IMR-90 (cell line): Measurements from ENCODE around the gene RBMS3. TPM values are rescaled to one million over a fixed set of nuclear protein-coding genes. Genes with fewer than 3 reads are reported as not detected.
A peak's percentile ranks its signal among the peaks of the same experiment; 100 is the strongest.

Experiments
- ATAC-seq: fragments of 200-7000 bp; cut with Tn5 transposase; 2 replicates; pipeline ENCODE4 v1.9.1; 2020; ENCODE audit warnings: low read depth, mild to moderate bottlenecking, moderate library complexity
- BruUV-seq: library from RNA; stranded (reverse); fragments of 400-500 nt; replicated peaks from 2 replicates; lab custom pipeline; 2021; lab: Mats Ljungman, UMichigan
- CTCF ChIA-PET: fragments of 300-600 bp; formaldehyde crosslinking; extraction: SDS; loops from one replicate; lab custom pipeline; 2021; ENCODE audit warnings: antibody characterized with exemption; lab: Yijun Ruan, JAX
- POLR2A ChIA-PET: fragments of 300-600 bp; sonication (Branson Sonifier 250); formaldehyde crosslinking; loops from one replicate; lab custom pipeline; 2022; ENCODE audit warnings: antibody characterized with exemption; ENCODE audit not compliant: unreplicated experiment; lab: Charles Lee
- DNase-seq: peaks from one replicate; pipeline ENCODE4 v3.0.0; 2013
- H2AFZ ChIP-seq: replicated peaks from 2 replicates; pipeline ENCODE3; 2013; ENCODE audit warnings: low read length, mild to moderate bottlenecking; ENCODE audit not compliant: poor library complexity
- H2AK5ac ChIP-seq: 2 replicates; pipeline ENCODE4 v1.6.1; 2013; ENCODE audit warnings: low read depth, low read length, inconsistent platforms
- H2AK9ac ChIP-seq: replicated peaks from 2 replicates; pipeline ENCODE3; 2013; ENCODE audit warnings: mild to moderate bottlenecking, low read depth, low read length, moderate library complexity; ENCODE audit not compliant: poor library complexity
- H2BK120ac ChIP-seq: 2 replicates; pipeline ENCODE4 v1.6.1; 2013; ENCODE audit warnings: low read depth, low read length, inconsistent platforms
- H2BK15ac ChIP-seq: 3 replicates; pipeline ENCODE4 v1.6.1; 2013; ENCODE audit warnings: low read depth, low read length, inconsistent platforms
- H2BK20ac ChIP-seq: 2 replicates; pipeline ENCODE4 v1.6.1; 2013; ENCODE audit warnings: low read depth, mild to moderate bottlenecking, inconsistent platforms, low read length, moderate library complexity
- H2BK5ac ChIP-seq: 2 replicates; pipeline ENCODE4 v1.6.1; 2013; ENCODE audit warnings: mild to moderate bottlenecking, low read depth, low read length, inconsistent platforms; ENCODE audit not compliant: poor library complexity, severe bottlenecking
- H3K14ac ChIP-seq: replicated peaks from 2 replicates; pipeline ENCODE4 v1.6.1; 2013; ENCODE audit warnings: low read depth, low read length, inconsistent platforms
- H3K18ac ChIP-seq: 2 replicates; pipeline ENCODE4 v1.6.1; 2013; ENCODE audit warnings: low read depth, low read length, control low read depth
- H3K23ac ChIP-seq: 2 replicates; pipeline ENCODE4 v1.6.1; 2013; ENCODE audit warnings: low read depth, low read length, inconsistent platforms
- H3K27ac ChIP-seq: 2 replicates; pipeline ENCODE4 v1.5.1; 2013; ENCODE audit warnings: mild to moderate bottlenecking, control low read depth, low read length; ENCODE audit not compliant: insufficient read depth
- H3K27me3 ChIP-seq: 2 replicates; pipeline ENCODE4 v1.6.1; 2013; ENCODE audit warnings: low read length; ENCODE audit not compliant: control insufficient read depth, insufficient read depth
- H3K36me3 ChIP-seq: 2 replicates; pipeline ENCODE4 v1.6.1; 2013; ENCODE audit warnings: low read length, mixed read lengths; ENCODE audit not compliant: control insufficient read depth, insufficient read depth
- H3K4ac ChIP-seq: 2 replicates; pipeline ENCODE4 v1.6.1; 2013; ENCODE audit warnings: low read depth, low read length, inconsistent platforms
- H3K4me1 ChIP-seq: 2 replicates; pipeline ENCODE4 v1.6.1; 2013; ENCODE audit warnings: low read length, mixed read lengths; ENCODE audit not compliant: control insufficient read depth, insufficient read depth
- H3K4me2 ChIP-seq: 2 replicates; pipeline ENCODE4 v1.6.1; 2013; ENCODE audit warnings: low read depth, mild to moderate bottlenecking, control low read depth, low read length, moderate library complexity
- H3K4me3 ChIP-seq: 2 replicates; pipeline ENCODE4 v1.5.1; 2013; ENCODE audit warnings: low read depth, mild to moderate bottlenecking, control low read depth, low read length, moderate library complexity; ENCODE audit not compliant: insufficient read depth
- H3K56ac ChIP-seq: 2 replicates; pipeline ENCODE4 v1.6.1; 2013; ENCODE audit warnings: low read length, inconsistent platforms; ENCODE audit not compliant: insufficient read depth; ENCODE audit errors: extremely low read depth
- H3K79me1 ChIP-seq, 2 experiments: 2 replicates each; pipeline ENCODE4 v1.6.1; 2013; ENCODE audit warnings: low read length in 2 of 2, inconsistent platforms in 1 of 2, low read depth in 1 of 2
- H3K9ac ChIP-seq: 2 replicates; pipeline ENCODE4 v1.6.1; 2013; ENCODE audit warnings: low read depth, low read length, control low read depth
- H3K9me1 ChIP-seq: 2 replicates; pipeline ENCODE4 v1.6.1; 2013; ENCODE audit warnings: low read length, inconsistent platforms; ENCODE audit not compliant: insufficient read depth
- H3K9me3 ChIP-seq: 2 replicates; pipeline ENCODE4 v1.6.1; 2013; ENCODE audit warnings: low read length; ENCODE audit not compliant: control insufficient read depth, insufficient read depth
- H4K20me1 ChIP-seq: 2 replicates; pipeline ENCODE4 v1.6.1; 2013; ENCODE audit warnings: low read length, inconsistent platforms; ENCODE audit not compliant: insufficient read depth
- H4K5ac ChIP-seq: 2 replicates; pipeline ENCODE4 v1.6.1; 2013; ENCODE audit warnings: mild to moderate bottlenecking, low read depth, low read length, control low read depth
- H4K8ac ChIP-seq, 2 experiments: 2 replicates each; pipeline ENCODE4 v1.6.1; 2013; ENCODE audit warnings: low read depth in 2 of 2, low read length in 2 of 2, control low read depth in 1 of 2, inconsistent platforms in 1 of 2
- H4K91ac ChIP-seq: 2 replicates; pipeline ENCODE4 v1.6.1; 2013; ENCODE audit warnings: low read depth, low read length, inconsistent platforms; ENCODE audit not compliant: insufficient read depth
- MXI1 ChIP-seq: IDR thresholded peaks from 2 replicates; pipeline ENCODE4 v1.6.1; 2012; ENCODE audit warnings: low read depth, mild to moderate bottlenecking, low read length, moderate library complexity, borderline replicate concordance
- NFE2L2 ChIP-seq: fragments of 150-350 bp; IDR thresholded peaks from 2 replicates; pipeline ENCODE4 v1.6.1; 2016; ENCODE audit warnings: low read depth, mild to moderate bottlenecking, low read length
- RAD21 ChIP-seq: IDR thresholded peaks from 2 replicates; pipeline ENCODE4 v1.6.1; 2012; ENCODE audit warnings: low read length, improper control_type of control experiment
- RFX5 ChIP-seq: IDR thresholded peaks from 2 replicates; pipeline ENCODE4 v1.8.0; 2012; ENCODE audit warnings: low read depth, mild to moderate bottlenecking, low read length, moderate library complexity
- WGBS, 2 experiments: methylation state at CpG; one replicate each; pipeline versions ENCODE4 v1.1.5 to v1.1.7; 2013; ENCODE audit warnings: missing lambda C conversion rate in 2 of 2; ENCODE audit not compliant: insufficient read length in 1 of 2; ENCODE audit errors: extremely low coverage in 2 of 2; 5-methylcytosine and 5-hydroxymethylcytosine counted together
- dilution Hi-C: fragments of 300-500 bp; cut with HindIII; formaldehyde crosslinking; loops from one replicate; pipeline ENCODE4 v1.14.3; 2018; ENCODE audit warnings: low sequenced_read_pairs; ENCODE audit not compliant: unreplicated experiment
- in situ Hi-C: fragments of 300-500 bp; cut with MboI; formaldehyde crosslinking; loops from 3 replicates; pipeline ENCODE4 v1.14.3; 2019; ENCODE audit warnings: low sequenced_read_pairs, inconsistent platforms, mixed read lengths
- intact Hi-C: fragments of 100-400 bp; cut with micrococcal nuclease; formaldehyde crosslinking; loops from 2 replicates; pipeline ENCODE4 v1.10.0; 2022
- polyA plus RNA-seq, 3 experiments: library from polyadenylated mRNA; depleted of rRNA; stranded (reverse); fragments of >200 nt; gene quantifications; 2 replicates each; pipeline ENCODE4 v1.2.3, GENCODE V29; 2012; ENCODE audit warnings: low replicate concordance in 1 of 3
- total RNA-seq: library from RNA; depleted of rRNA; stranded (reverse); fragments of >200 nt; gene quantifications from 2 replicates; pipeline ENCODE4 v1.2.3, GENCODE V29; 2012
- TF ChIP-seq, protein P1 (sequence below): fragments of 150-350 bp; IDR thresholded peaks from 2 replicates; pipeline ENCODE4 v1.6.1; 2016; ENCODE audit warnings: low read depth, mild to moderate bottlenecking, low read length, moderate library complexity, borderline replicate concordance
- TF ChIP-seq, protein P2 (sequence below): fragments of 150-350 bp; IDR thresholded peaks from 2 replicates; pipeline ENCODE4 v1.6.1; 2017; ENCODE audit warnings: mild to moderate bottlenecking, antibody characterized with exemption, low read length, low read depth

The RBMS3 gene
- total and polyA plus RNA-seq, 2 of the 4 experiments (the other 2 are of a cell fraction) = 15.2 to 127 TPM

DNA sequence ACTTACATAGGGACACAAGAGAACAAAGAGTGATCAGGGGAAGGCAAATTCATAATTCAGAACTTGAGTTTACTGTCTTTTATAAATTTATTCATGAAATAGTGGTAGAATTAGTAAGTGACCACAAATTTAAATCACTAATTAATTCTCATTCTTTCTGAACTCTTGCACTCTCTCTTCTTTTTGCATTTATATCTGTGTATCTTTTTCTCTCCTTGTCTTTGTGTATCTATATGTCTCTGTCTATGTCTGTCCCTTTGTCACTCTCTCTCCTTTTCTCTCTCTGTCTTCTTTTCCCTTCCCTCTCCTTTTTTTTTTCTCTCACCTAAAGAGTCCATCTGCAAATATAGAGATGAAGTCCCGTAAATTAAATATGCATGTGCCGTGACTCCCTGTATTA, 31.5 kb downstream of the RBMS3 start:
- H3K4me2 ChIP-seq = peak overlapping the region; percentile 63; the same call in 1 of the 2 replicates
- BruUV-seq = no TSS peak

More for the DNA sequence above, 31.5 kb downstream of the RBMS3 start:
- TF ChIP-seq, protein P1, sequence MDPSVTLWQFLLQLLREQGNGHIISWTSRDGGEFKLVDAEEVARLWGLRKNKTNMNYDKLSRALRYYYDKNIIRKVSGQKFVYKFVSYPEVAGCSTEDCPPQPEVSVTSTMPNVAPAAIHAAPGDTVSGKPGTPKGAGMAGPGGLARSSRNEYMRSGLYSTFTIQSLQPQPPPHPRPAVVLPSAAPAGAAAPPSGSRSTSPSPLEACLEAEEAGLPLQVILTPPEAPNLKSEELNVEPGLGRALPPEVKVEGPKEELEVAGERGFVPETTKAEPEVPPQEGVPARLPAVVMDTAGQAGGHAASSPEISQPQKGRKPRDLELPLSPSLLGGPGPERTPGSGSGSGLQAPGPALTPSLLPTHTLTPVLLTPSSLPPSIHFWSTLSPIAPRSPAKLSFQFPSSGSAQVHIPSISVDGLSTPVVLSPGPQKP = no peak
- TF ChIP-seq, protein P2, sequence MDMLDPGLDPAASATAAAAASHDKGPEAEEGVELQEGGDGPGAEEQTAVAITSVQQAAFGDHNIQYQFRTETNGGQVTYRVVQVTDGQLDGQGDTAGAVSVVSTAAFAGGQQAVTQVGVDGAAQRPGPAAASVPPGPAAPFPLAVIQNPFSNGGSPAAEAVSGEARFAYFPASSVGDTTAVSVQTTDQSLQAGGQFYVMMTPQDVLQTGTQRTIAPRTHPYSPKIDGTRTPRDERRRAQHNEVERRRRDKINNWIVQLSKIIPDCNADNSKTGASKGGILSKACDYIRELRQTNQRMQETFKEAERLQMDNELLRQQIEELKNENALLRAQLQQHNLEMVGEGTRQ = no peak
- TF ChIP-seq RAD21 = no peak
- TF ChIP-seq RFX5 = no peak
- TF ChIP-seq NFE2L2 = no peak
- TF ChIP-seq MXI1 = no peak
- Histone ChIP-seq H3K27ac (no peak overlapping the region; the same call in 1 of the 2 replicates), H3K23ac (peak overlapping the region; percentile 43; the same call in 1 of the 2 replicates), H3K79me1 (peaks cover 35 to 60% of the 10 kb centered on the region in 2 experiments), H3K56ac (no peak overlapping the region), H3K4me3 (no peak overlapping the region), H3K18ac (peak overlapping the region; percentile 34), H3K36me3 (no peaks in the 10 kb centered on the region), H2AK5ac (no peak overlapping the region), H4K8ac (no peak overlapping the region), H2BK20ac (no peak overlapping the region), H3K27me3 (no peaks in the 10 kb centered on the region), H3K9ac (no peak overlapping the region), H3K4me1 (peaks cover 10% of the 10 kb centered on the region), H2BK120ac (no peak overlapping the region), H2AFZ (no peak overlapping the region), H3K9me1 (peaks cover 12% of the 10 kb centered on the region), H2AK9ac (no peak overlapping the region), H2BK15ac (no peak overlapping the region), H4K5ac (peak overlapping the region; percentile 75), H4K20me1 (peaks cover 17% of the 10 kb centered on the region), H3K14ac (no peak overlapping the region; the same call in 1 of the 2 replicates), H2BK5ac (no peak overlapping the region), H3K4ac (no peak overlapping the region), H3K9me3 (no peaks in the 10 kb centered on the region), H4K91ac (no peak overlapping the region)
- dilution Hi-C loops = no loop called here
- CTCF ChIA-PET = no interaction called here
- no peak for ATAC-seq
- POLR2A ChIA-PET = no interaction called here
- 100% methylated on average over 2 of the region's 2 CpGs; no CpG with 5 or more reads in 1 of the 2 experiments for WGBS, 2 experiments
- no peak for DNase-seq
- in situ Hi-C loops = no loop called here
- intact Hi-C loops = no loop called here
